BE2C (cell line): ENCODE results near the gene PALM.
"Not testable (repeated sequence)": the region's sequence is repeated elsewhere in the genome, so short reads cannot be mapped to it uniquely, and the experiment has no call there.

Experiments used
- DNase-seq: peaks from one replicate; pipeline ENCODE4 v3.0.0-alpha.2; 2020
- H3K27me3 ChIP-seq: fragments of 250-450 bp; sonication (Bioruptor Pico); 2 replicates; pipeline ENCODE4 v1.5.1; 2020; ENCODE audit warnings: mild to moderate bottlenecking
- H3K36me3 ChIP-seq: fragments of 250-450 bp; sonication (Bioruptor Pico); 2 replicates; pipeline ENCODE4 v1.5.1; 2020; ENCODE audit warnings: mild to moderate bottlenecking
- H3K4me1 ChIP-seq: fragments of 250-450 bp; sonication (Bioruptor Pico); 2 replicates; pipeline ENCODE4 v1.5.1; 2020
- H3K4me3 ChIP-seq: 2 replicates; pipeline ENCODE4 v1.5.1; 2011; ENCODE audit warnings: low read depth, low read length
- H3K9me3 ChIP-seq: fragments of 250-450 bp; sonication (Bioruptor Pico); 2 replicates; pipeline ENCODE4 v1.5.1; 2020
- CTCF ChIP-seq: IDR thresholded peaks from 2 replicates; pipeline ENCODE4 v1.5.1; 2012; ENCODE audit warnings: mild to moderate bottlenecking, low read depth, low read length

The PALM gene

GRCh38 chr19:694481-695351 lies 14.0 kb upstream of the PALM start:
- no peak for TF ChIP-seq CTCF
- no peaks in the 10 kb centered on the region for H3K9me3 ChIP-seq
- H3K27me3 ChIP-seq: no peaks in the 10 kb centered on the region
- no peak overlapping the region for H3K4me3 ChIP-seq
- no peak for DNase-seq
- H3K4me1 ChIP-seq: no peaks in the 10 kb centered on the region
- H3K36me3 ChIP-seq: no peaks in the 10 kb centered on the region

- Histone ChIP-seq H3K36me3 (no peaks in the 10 kb centered on the region), H3K4me3 (no peak within 1 kb of the TSS), H3K4me1 (no peaks in the 10 kb centered on the region), H3K9me3 (no peaks in the 10 kb centered on the region), H3K27me3 (no peaks in the 10 kb centered on the region)
- DNase-seq: no peak
- no peak for TF ChIP-seq CTCF
Measured at GRCh38 chr19:695352-695949, 13.3 kb upstream of the PALM start, which contains the start of gene PRSS57. Gene PRSS57 (minus strand): TSS chr19:695452. CDS start chr19:695430, 22 bp downstream.

GRCh38 chr19:698529-698928 lies 10.2 kb upstream of the PALM start:
- H3K9me3 ChIP-seq, H3K27me3 ChIP-seq, H3K4me3 ChIP-seq, H3K4me1 ChIP-seq, H3K36me3 ChIP-seq, DNase-seq: not testable (repeated sequence)

- not testable (repeated sequence) for H3K4me1 ChIP-seq, H3K9me3 ChIP-seq, H3K27me3 ChIP-seq, DNase-seq, H3K4me3 ChIP-seq, H3K36me3 ChIP-seq
Measured at GRCh38 chr19:699885-700284, 8.8 kb upstream of the PALM start.

- not testable (repeated sequence) for H3K27me3 ChIP-seq, H3K4me1 ChIP-seq, DNase-seq, H3K36me3 ChIP-seq, H3K4me3 ChIP-seq, H3K9me3 ChIP-seq
Measured at GRCh38 chr19:702847-703246, 5.9 kb upstream of the PALM start.

GRCh38 chr19:703329-703650 lies 5.4 kb upstream of the PALM start:
- peaks cover 3% of the 10 kb centered on the region; the same call in 1 of the 2 replicates for H3K4me1 ChIP-seq
- H3K36me3 ChIP-seq: no peaks in the 10 kb centered on the region
- no peak for TF ChIP-seq CTCF
- peaks cover 2% of the 10 kb centered on the region; the same call in 1 of the 2 replicates for H3K9me3 ChIP-seq
- no peak overlapping the region for H3K4me3 ChIP-seq
- no peak for DNase-seq
- H3K27me3 ChIP-seq: no peaks in the 10 kb centered on the region

- Histone ChIP-seq H3K27me3 (no peaks in the 10 kb centered on the region), H3K36me3 (no peaks in the 10 kb centered on the region), H3K9me3 (peaks cover 2% of the 10 kb centered on the region; the same call in 1 of the 2 replicates), H3K4me1 (peaks cover 3% of the 10 kb centered on the region; the same call in 1 of the 2 replicates), H3K4me3 (no peak overlapping the region; the same call in 1 of the 2 replicates)
- peak; percentile 97 for DNase-seq
- TF ChIP-seq CTCF: no peak
Measured at GRCh38 chr19:703651-704446, 4.9 kb upstream of the PALM start.
